NCI-H774 (cell line): Measurements from ENCODE around the gene TARS3.

Experiments used
- DNase-seq: peaks from one replicate; lab custom pipeline; 2025; lab: John Stamatoyannopoulos, UW

Gene TARS3

GRCh38 chr15:101623367-101624304, 100.6 kb downstream of the TARS3 start:
- no peak for DNase-seq

- no peak for DNase-seq
These were observed 102.3 kb downstream of the TARS3 start for GRCh38 chr15:101621961-101622360.

- DNase-seq, result no peak
These were observed 103.6 kb downstream of the TARS3 start for GRCh38 chr15:101620671-101621070.

GRCh38 chr15:101619615-101619865, 104.7 kb downstream of the TARS3 start:
- DNase-seq, result no peak

GRCh38 chr15:101618851-101619614, 105.2 kb downstream of the TARS3 start:
- no peak for DNase-seq

GRCh38 chr15:101618076-101618475, 106.2 kb downstream of the TARS3 start:
- no peak for DNase-seq

GRCh38 chr15:101617390-101617965, 106.8 kb downstream of the TARS3 start:
- no peak for DNase-seq

GRCh38 chr15:101615986-101616848, 108.1 kb downstream of the TARS3 start:
- DNase-seq, result peak; percentile 21

GRCh38 chr15:101615414-101615985, 108.8 kb downstream of the TARS3 start:
- DNase-seq, result no peak

GRCh38 chr15:101614761-101615160, 109.5 kb downstream of the TARS3 start:
- DNase-seq, result no peak

- no peak for DNase-seq
These were observed 110.2 kb downstream of the TARS3 start for GRCh38 chr15:101614001-101614585.

- peak; percentile 18 for DNase-seq
These were observed 110.9 kb downstream of the TARS3 start for GRCh38 chr15:101613130-101614000.

GRCh38 chr15:101612676-101613075, 111.6 kb downstream of the TARS3 start:
- DNase-seq, result no peak

GRCh38 chr15:101611580-101612299, 112.5 kb downstream of the TARS3 start:
- no peak for DNase-seq

GRCh38 chr15:101611007-101611406, 113.3 kb downstream of the TARS3 start:
- DNase-seq, result no peak

GRCh38 chr15:101610611-101611000, 113.7 kb downstream of the TARS3 start:
- DNase-seq, result no peak

- DNase-seq, result no peak
These were observed 114.3 kb downstream of the TARS3 start for GRCh38 chr15:101609742-101610610.

GRCh38 chr15:101608201-101608600, 116.1 kb downstream of the TARS3 start:
- DNase-seq, result no peak

- DNase-seq, result no peak
These were observed 117.2 kb downstream of the TARS3 start for GRCh38 chr15:101607108-101607507.
